ENCODE data around the gene ST3GAL3.

The ST3GAL3 gene

GRCh38 chr1:43705982-43706597 lies 1.2 kb upstream of the ST3GAL3 start:
- TF ChIP-seq CTCF (IDR thresholded peaks at IDR 0.05), result no peak
- Mint-ChIP-seq H3K9me3 (no peaks in the 10 kb centered on the region), H3K27me3 (ENCODE audit: low read depth, poor library complexity) (no peaks in the 10 kb centered on the region), H3K4me1 (peaks cover 34% of the 10 kb centered on the region), H3K27ac (peak overlapping the region; percentile 94), H3K36me3 (ENCODE audit: low read depth) (peaks cover 43% of the 10 kb centered on the region), H3K4me3 (peak overlapping the region; percentile 88)
- DNase-seq, result peak; percentile 9

GRCh38 chr1:43706598-43707189 lies 642 bp upstream of the ST3GAL3 start:
- Mint-ChIP-seq H3K27me3 (ENCODE audit: low read depth, poor library complexity) (no peaks in the 10 kb centered on the region), H3K4me3 (peak overlapping the region; percentile 88), H3K27ac (peak overlapping the region; percentile 32), H3K9me3 (no peaks in the 10 kb centered on the region), H3K36me3 (ENCODE audit: low read depth) (peaks cover 37% of the 10 kb centered on the region), H3K4me1 (peaks cover 34% of the 10 kb centered on the region)
- DNase-seq, result peak; percentile 42
- TF ChIP-seq CTCF (IDR thresholded peaks at IDR 0.05), result no peak

- Mint-ChIP-seq H3K4me1 (peaks cover 34% of the 10 kb centered on the region), H3K4me3 (peak overlapping the region; percentile 93), H3K27me3 (ENCODE audit: low read depth, poor library complexity) (no peaks in the 10 kb centered on the region), H3K27ac (peak overlapping the region; percentile 97), H3K9me3 (no peaks in the 10 kb centered on the region), H3K36me3 (ENCODE audit: low read depth) (peaks cover 35% of the 10 kb centered on the region)
- no peak for TF ChIP-seq CTCF (IDR thresholded peaks at IDR 0.05)
- no peak for DNase-seq
Observed at GRCh38 chr1:43708002-43708410, 670 bp downstream of the ST3GAL3 start.

GRCh38 chr1:43711049-43711448 lies 3.7 kb downstream of the ST3GAL3 start:
- Mint-ChIP-seq H3K4me1 (peaks cover 27% of the 10 kb centered on the region), H3K27ac (no peak overlapping the region), H3K36me3 (ENCODE audit: low read depth) (peaks cover 11% of the 10 kb centered on the region), H3K27me3 (ENCODE audit: low read depth, poor library complexity) (no peaks in the 10 kb centered on the region), H3K4me3 (no peak overlapping the region), H3K9me3 (no peaks in the 10 kb centered on the region)
- TF ChIP-seq CTCF (IDR thresholded peaks at IDR 0.05), result no peak
- no peak for DNase-seq

- Mint-ChIP-seq H3K4me1 (peaks cover 20% of the 10 kb centered on the region), H3K36me3 (ENCODE audit: low read depth) (peaks cover 11% of the 10 kb centered on the region), H3K27ac (no peak overlapping the region), H3K4me3 (no peak overlapping the region), H3K9me3 (no peaks in the 10 kb centered on the region), H3K27me3 (ENCODE audit: low read depth, poor library complexity) (no peaks in the 10 kb centered on the region)
- no peak for TF ChIP-seq CTCF (IDR thresholded peaks at IDR 0.05)
- DNase-seq, result no peak
Observed at GRCh38 chr1:43711524-43712386, 4.4 kb downstream of the ST3GAL3 start.
